ENCODE measurements around the gene SCAI.
"Not testable (repeated sequence)": the region's sequence is repeated elsewhere in the genome, so short reads cannot be mapped to it uniquely, and the experiment has no call there.

SCAI gene

GRCh38 chr9:124972241-124972770 is 171.0 kb downstream of the SCAI start:
- H3F3A ChIP-seq (ENCODE audit: low read depth), result no peaks in the 10 kb centered on the region
- H3K36me3 ChIP-seq (ENCODE audit: insufficient read depth, low read length), result peaks cover 70% of the 10 kb centered on the region
- TF ChIP-seq, protein P1, sequence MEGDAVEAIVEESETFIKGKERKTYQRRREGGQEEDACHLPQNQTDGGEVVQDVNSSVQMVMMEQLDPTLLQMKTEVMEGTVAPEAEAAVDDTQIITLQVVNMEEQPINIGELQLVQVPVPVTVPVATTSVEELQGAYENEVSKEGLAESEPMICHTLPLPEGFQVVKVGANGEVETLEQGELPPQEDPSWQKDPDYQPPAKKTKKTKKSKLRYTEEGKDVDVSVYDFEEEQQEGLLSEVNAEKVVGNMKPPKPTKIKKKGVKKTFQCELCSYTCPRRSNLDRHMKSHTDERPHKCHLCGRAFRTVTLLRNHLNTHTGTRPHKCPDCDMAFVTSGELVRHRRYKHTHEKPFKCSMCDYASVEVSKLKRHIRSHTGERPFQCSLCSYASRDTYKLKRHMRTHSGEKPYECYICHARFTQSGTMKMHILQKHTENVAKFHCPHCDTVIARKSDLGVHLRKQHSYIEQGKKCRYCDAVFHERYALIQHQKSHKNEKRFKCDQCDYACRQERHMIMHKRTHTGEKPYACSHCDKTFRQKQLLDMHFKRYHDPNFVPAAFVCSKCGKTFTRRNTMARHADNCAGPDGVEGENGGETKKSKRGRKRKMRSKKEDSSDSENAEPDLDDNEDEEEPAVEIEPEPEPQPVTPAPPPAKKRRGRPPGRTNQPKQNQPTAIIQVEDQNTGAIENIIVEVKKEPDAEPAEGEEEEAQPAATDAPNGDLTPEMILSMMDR (conservative IDR thresholded peaks at IDR 0.05; ENCODE audit: low read length), result no peak
- no peak for TF ChIP-seq EZH2phosphoT487 (IDR thresholded peaks at IDR 0.05; ENCODE audit: borderline replicate concordance)
- no peak overlapping the region for H3K4me3 ChIP-seq (ENCODE audit: low read length, poor library complexity, severe bottlenecking)
- no peaks in the 10 kb centered on the region for H3K9me2 ChIP-seq (replicated peaks; ENCODE audit: low read depth, low read length)
- H3K79me2 ChIP-seq (ENCODE audit: insufficient read depth, low read length), result no peaks in the 10 kb centered on the region
- H4K20me1 ChIP-seq (ENCODE audit: insufficient read depth, low read length, poor library complexity, severe bottlenecking), result no peaks in the 10 kb centered on the region
- no peak overlapping the region for H3K4me2 ChIP-seq (ENCODE audit: low read depth, low read length, poor library complexity, severe bottlenecking)
- H2AFZ ChIP-seq (ENCODE audit: low read length), result no peak overlapping the region
- H3K9me3 ChIP-seq (ENCODE audit: insufficient read depth, low read depth, low read length), result no peaks in the 10 kb centered on the region
- peaks cover 4% of the 10 kb centered on the region for H3K4me1 ChIP-seq (ENCODE audit: insufficient read depth, low read length, poor library complexity, severe bottlenecking)
- no peak overlapping the region for H3K9ac ChIP-seq (ENCODE audit: low read depth, low read length, poor library complexity, severe bottlenecking)
- no peaks in the 10 kb centered on the region for H3K27me3 ChIP-seq (ENCODE audit: insufficient read depth, low read length, poor library complexity, severe bottlenecking)

GRCh38 chr9:124969401-124969800 is 173.9 kb downstream of the SCAI start:
- Histone ChIP-seq H3K9me3 (ENCODE audit: insufficient read depth, low read depth, low read length) (no peaks in the 10 kb centered on the region), H3K4me3 (ENCODE audit: low read length, poor library complexity, severe bottlenecking) (no peak overlapping the region), H3K4me2 (ENCODE audit: low read depth, low read length, poor library complexity, severe bottlenecking) (no peak overlapping the region), H3K9me2 (replicated peaks; ENCODE audit: low read depth, low read length) (no peaks in the 10 kb centered on the region), H3K79me2 (ENCODE audit: insufficient read depth, low read length) (no peaks in the 10 kb centered on the region), H2AFZ (ENCODE audit: low read length) (no peak overlapping the region), H3K4me1 (ENCODE audit: insufficient read depth, low read length, poor library complexity, severe bottlenecking) (peaks cover 12% of the 10 kb centered on the region), H4K20me1 (ENCODE audit: insufficient read depth, low read length, poor library complexity, severe bottlenecking) (no peaks in the 10 kb centered on the region), H3K36me3 (ENCODE audit: insufficient read depth, low read length) (peaks cover 54% of the 10 kb centered on the region), H3F3A (ENCODE audit: low read depth) (peaks cover 5% of the 10 kb centered on the region; the same call in 1 of the 2 replicates), H3K27me3 (ENCODE audit: insufficient read depth, low read length, poor library complexity, severe bottlenecking) (no peaks in the 10 kb centered on the region), H3K9ac (ENCODE audit: low read depth, low read length, poor library complexity, severe bottlenecking) (no peak overlapping the region)
- TF ChIP-seq, protein P1 (conservative IDR thresholded peaks at IDR 0.05; ENCODE audit: low read length), result no peak
- no peak for TF ChIP-seq EZH2phosphoT487 (IDR thresholded peaks at IDR 0.05; ENCODE audit: borderline replicate concordance)

GRCh38 chr9:124968238-124968637 is 175.1 kb downstream of the SCAI start:
- no peak overlapping the region for H3K4me2 ChIP-seq (ENCODE audit: low read depth, low read length, poor library complexity, severe bottlenecking)
- no peak overlapping the region for H2AFZ ChIP-seq (ENCODE audit: low read length)
- H3F3A ChIP-seq (ENCODE audit: low read depth), result peaks cover 5% of the 10 kb centered on the region; the same call in 1 of the 2 replicates
- H3K9me3 ChIP-seq (ENCODE audit: insufficient read depth, low read depth, low read length), result no peaks in the 10 kb centered on the region
- H3K9me2 ChIP-seq (replicated peaks; ENCODE audit: low read depth, low read length), result no peaks in the 10 kb centered on the region
- H4K20me1 ChIP-seq (ENCODE audit: insufficient read depth, low read length, poor library complexity, severe bottlenecking), result no peaks in the 10 kb centered on the region
- peaks cover 42% of the 10 kb centered on the region; the same call in 1 of the 2 replicates for H3K36me3 ChIP-seq (ENCODE audit: insufficient read depth, low read length)
- no peak overlapping the region for H3K9ac ChIP-seq (ENCODE audit: low read depth, low read length, poor library complexity, severe bottlenecking)
- no peak overlapping the region for H3K4me3 ChIP-seq (ENCODE audit: low read length, poor library complexity, severe bottlenecking)
- no peaks in the 10 kb centered on the region for H3K79me2 ChIP-seq (ENCODE audit: insufficient read depth, low read length)
- no peak for TF ChIP-seq EZH2phosphoT487 (IDR thresholded peaks at IDR 0.05; ENCODE audit: borderline replicate concordance)
- TF ChIP-seq, protein P1 (conservative IDR thresholded peaks at IDR 0.05; ENCODE audit: low read length), result no peak
- H3K4me1 ChIP-seq (ENCODE audit: insufficient read depth, low read length, poor library complexity, severe bottlenecking), result peaks cover 12% of the 10 kb centered on the region
- H3K27me3 ChIP-seq (ENCODE audit: insufficient read depth, low read length, poor library complexity, severe bottlenecking), result no peaks in the 10 kb centered on the region

- H3K4me1 ChIP-seq (ENCODE audit: insufficient read depth, low read length, poor library complexity, severe bottlenecking), result peaks cover 12% of the 10 kb centered on the region
- not testable (repeated sequence) for H3K9ac ChIP-seq (ENCODE audit: low read depth, low read length, poor library complexity, severe bottlenecking); H3K9me3 ChIP-seq (ENCODE audit: insufficient read depth, low read depth, low read length); H3K9me2 ChIP-seq (replicated peaks; ENCODE audit: low read depth, low read length); H4K20me1 ChIP-seq (ENCODE audit: insufficient read depth, low read length, poor library complexity, severe bottlenecking); H3K27me3 ChIP-seq (ENCODE audit: insufficient read depth, low read length, poor library complexity, severe bottlenecking); H2AFZ ChIP-seq (ENCODE audit: low read length); H3K79me2 ChIP-seq (ENCODE audit: insufficient read depth, low read length); H3F3A ChIP-seq (ENCODE audit: low read depth)
- peaks cover 30% of the 10 kb centered on the region; the same call in 1 of the 2 replicates for H3K36me3 ChIP-seq (ENCODE audit: insufficient read depth, low read length)
- peak overlapping the region; percentile 59 for H3K4me2 ChIP-seq (ENCODE audit: low read depth, low read length, poor library complexity, severe bottlenecking)
- H3K4me3 ChIP-seq (ENCODE audit: low read length, poor library complexity, severe bottlenecking), result peak overlapping the region; percentile 47
Measured at GRCh38 chr9:124965775-124966568, 177.4 kb downstream of the SCAI start.

All from Loucy (cell line).